Gastrocnemius medialis (tissue), 4 donors: ENCODE measurements around the gene DPP4.

ENCODE experiments used
- CTCF ChIP-seq, 5 experiments: fragments of 450-650 bp in 3 of 5; fragments of 200-600 bp in 2 of 5; sonication (generic) in 2 of 5; IDR thresholded peaks in 4 of 5; conservative IDR thresholded peaks in 1 of 5; 1 replicate in 4 of 5; 2 replicates in 1 of 5; pipeline ENCODE4 v1.5.1; 2016 to 2019; ENCODE audit warnings: antibody characterized with exemption in 5 of 5, mild to moderate bottlenecking in 3 of 5, moderate library complexity in 3 of 5
- POLR2A ChIP-seq, 2 donors: fragments of 450-650 bp; IDR thresholded peaks; one replicate each; pipeline ENCODE4 v1.6.1; 2017; ENCODE audit warnings: antibody characterized with exemption in 2 of 2, mild to moderate bottlenecking in 2 of 2, moderate library complexity in 2 of 2

- no peak for TF ChIP-seq CTCF (IDR thresholded peaks at IDR 0.05 in 4 of 5, conservative IDR thresholded peaks at IDR 0.05 in 1 of 5)
- TF ChIP-seq POLR2A (IDR thresholded peaks at IDR 0.05) = no peak
Observed at GRCh38 chr2:162063899-162064298, 10.1 kb downstream of the DPP4 start.
